DMS53 treated with DMSO at 0.1 percent for 48 hours (cell line): Measurements from ENCODE around the gene VWCE.
"Not testable (repeated sequence)": the region's sequence is repeated elsewhere in the genome, so short reads cannot be mapped to it uniquely, and the experiment has no call there.

ENCODE experiments used
- DNase-seq: peaks from one replicate; lab custom pipeline; 2025; ENCODE audit not compliant: unreplicated experiment; lab: John Stamatoyannopoulos, UW

The VWCE gene

GRCh38 chr11:61213711-61214324, 81.3 kb downstream of the VWCE start:
- DNase-seq, result not testable (repeated sequence)

GRCh38 chr11:61212202-61212601, 82.9 kb downstream of the VWCE start:
- DNase-seq, result not testable (repeated sequence)

- not testable (repeated sequence) for DNase-seq
Measured at GRCh38 chr11:61211327-61211952, 83.7 kb downstream of the VWCE start.

- DNase-seq, result not testable (repeated sequence)
Measured at GRCh38 chr11:61210629-61211028, 84.5 kb downstream of the VWCE start.
